ENCODE measurements around the gene RFC2.

- no peak for TF ChIP-seq CHD2 (IDR thresholded peaks at IDR 0.05; ENCODE audit: low read length, partially characterized antibody)
- TF ChIP-seq CTCF (IDR thresholded peaks at IDR 0.05): no peak
- no peak for TF ChIP-seq NFE2L2 (conservative IDR thresholded peaks at IDR 0.05; ENCODE audit: low read length)
- no peak for TF ChIP-seq EHMT2 (IDR thresholded peaks at IDR 0.05; ENCODE audit: low read depth)
- no peak for TF ChIP-seq POLR2A (IDR thresholded peaks at IDR 0.05; ENCODE audit: low read length)
- TF ChIP-seq RAD21 (conservative IDR thresholded peaks at IDR 0.05 in 1 of 2, IDR thresholded peaks at IDR 0.05 in 1 of 2): no peak
- no peak for TF ChIP-seq REST (IDR thresholded peaks at IDR 0.05)
- no peak for TF ChIP-seq HDAC2 (IDR thresholded peaks at IDR 0.05)
- TF ChIP-seq PHF8 (IDR thresholded peaks at IDR 0.05; ENCODE audit: borderline replicate concordance, low read depth): no peak
- no peak for TF ChIP-seq KDM1A (IDR thresholded peaks at IDR 0.05; ENCODE audit: low read depth)
- no peak for TF ChIP-seq SMC3 (IDR thresholded peaks at IDR 0.05)
- TF ChIP-seq ELK1 (IDR thresholded peaks at IDR 0.05; ENCODE audit: low read depth, low read length): no peak
These were observed 36.4 kb upstream of the RFC2 start for GRCh38 chr7:74290553-74290950.
